Stimulated activated CD4-positive, alpha-beta T cell treated with anti-CD3 and anti-CD28 coated beads, Interleukin-15, amount 100 ng/mL, for 48 hours (primary cell): ENCODE measurements around the gene TM2D1.
"Not testable (repeated sequence)": the region's sequence is repeated elsewhere in the genome, so short reads cannot be mapped to it uniquely, and the experiment has no call there.

Experiments used
- DNase-seq, 2 donors: peaks; one replicate each; pipeline ENCODE4 v3.0.0-alpha.2; 2020; ENCODE audit warnings: low read depth in 2 of 2

TM2D1 gene

DNA sequence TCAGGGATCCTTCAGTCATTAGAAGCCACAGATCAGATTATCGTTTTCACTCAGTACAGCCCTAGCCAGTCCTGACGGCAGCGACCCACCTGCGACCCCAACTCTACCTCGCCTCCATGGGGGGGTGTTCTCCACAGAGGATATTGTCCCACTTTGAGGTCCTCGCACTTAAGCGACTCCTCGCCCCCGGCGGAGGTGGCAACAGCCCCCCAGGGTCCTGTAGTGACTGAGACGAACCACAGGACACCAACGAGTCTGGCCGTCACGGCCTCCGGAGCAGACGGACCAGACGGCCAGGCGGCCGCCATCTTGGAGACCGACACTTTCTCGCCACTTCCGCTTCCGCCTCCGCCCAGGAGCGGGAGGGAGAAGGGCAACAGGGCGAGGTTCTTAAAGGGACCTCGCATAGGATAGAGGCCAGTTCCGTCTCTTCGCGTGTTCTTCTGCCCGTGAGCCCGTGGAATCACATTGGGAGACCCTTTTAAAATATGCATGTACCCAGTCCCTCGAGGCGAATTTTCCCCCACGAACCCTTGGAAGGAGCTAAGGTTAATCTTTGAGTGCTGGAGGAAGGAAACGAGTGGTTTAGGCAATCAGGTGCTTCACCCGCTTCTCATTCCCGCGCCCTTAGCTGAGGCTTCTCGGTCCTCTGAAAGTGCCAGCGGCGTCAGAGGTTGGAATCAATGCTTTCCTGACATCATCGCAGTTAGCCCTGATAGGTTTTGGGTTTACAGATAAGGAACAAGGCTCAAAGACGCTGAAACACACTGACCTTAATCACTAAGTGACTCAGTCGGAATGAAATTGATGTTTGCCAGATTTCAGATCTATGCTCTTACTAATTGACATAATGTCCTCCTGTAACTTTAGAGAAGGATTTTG lies at the start of gene TM2D1:
Gene TM2D1, minus strand, starts transcription at position 329 of the 882 bp plus-strand sequence. Its CDS starts 21 bp downstream, at position 308.
- peak; percentile 77 for DNase-seq

- DNase-seq = no peak
Observed at GRCh38 chr1:61770131-61770530, 45.2 kb upstream of the TM2D1 start.

GRCh38 chr1:61757950-61758349 lies 33.0 kb upstream of the TM2D1 start:
- no peak for DNase-seq

- DNase-seq = no peak
Observed at GRCh38 chr1:61756773-61757172, 31.8 kb upstream of the TM2D1 start.

DNA sequence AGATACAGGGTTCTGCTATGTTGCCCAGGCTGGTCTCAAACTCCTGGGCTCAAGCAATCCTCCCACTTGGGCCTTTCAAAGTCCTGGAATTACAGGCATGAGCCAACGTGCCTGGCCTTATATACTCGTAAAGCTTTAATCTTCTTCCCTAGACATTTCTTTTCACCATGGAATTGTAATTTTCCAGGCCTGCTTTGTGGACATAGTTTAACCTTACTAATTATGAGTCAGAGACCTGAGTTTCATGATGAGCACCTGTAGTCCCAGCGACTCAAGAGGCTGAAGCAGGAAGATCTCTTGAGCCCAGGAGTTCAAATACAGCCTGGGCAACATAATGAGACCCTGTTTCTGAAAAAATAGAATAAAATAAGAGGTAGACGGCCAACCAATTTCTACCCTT lies 29.6 kb upstream of the TM2D1 start:
- no peak for DNase-seq

DNA sequence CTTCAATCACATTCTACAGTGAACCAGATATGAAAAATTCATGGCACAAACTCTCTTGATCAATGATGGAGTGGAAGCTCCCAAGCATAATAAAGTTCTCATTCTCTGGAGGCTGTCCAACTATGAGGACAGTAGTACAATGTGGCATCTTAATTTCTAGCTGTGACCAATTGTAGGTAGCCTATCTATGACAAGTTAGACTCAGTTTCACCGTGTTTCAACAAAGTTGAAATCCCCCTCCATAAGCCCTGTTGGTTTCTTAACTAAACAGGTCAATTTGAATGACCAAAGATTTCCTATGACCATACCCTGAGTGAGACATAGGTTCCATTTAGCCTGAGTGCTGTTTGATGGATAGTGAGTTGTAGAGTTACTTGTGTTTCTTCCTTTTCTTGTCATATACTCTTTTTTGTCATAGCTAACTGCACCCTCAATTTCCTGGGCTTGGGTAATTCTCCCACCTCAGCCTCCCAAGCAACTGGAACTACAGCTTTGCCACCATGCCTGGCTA lies 29.1 kb upstream of the TM2D1 start:
- no peak for DNase-seq

- DNase-seq = no peak
Observed at GRCh38 chr1:61752921-61753389, 28.0 kb upstream of the TM2D1 start.

GRCh38 chr1:61749574-61749973 lies 24.6 kb upstream of the TM2D1 start:
- no peak for DNase-seq

DNA sequence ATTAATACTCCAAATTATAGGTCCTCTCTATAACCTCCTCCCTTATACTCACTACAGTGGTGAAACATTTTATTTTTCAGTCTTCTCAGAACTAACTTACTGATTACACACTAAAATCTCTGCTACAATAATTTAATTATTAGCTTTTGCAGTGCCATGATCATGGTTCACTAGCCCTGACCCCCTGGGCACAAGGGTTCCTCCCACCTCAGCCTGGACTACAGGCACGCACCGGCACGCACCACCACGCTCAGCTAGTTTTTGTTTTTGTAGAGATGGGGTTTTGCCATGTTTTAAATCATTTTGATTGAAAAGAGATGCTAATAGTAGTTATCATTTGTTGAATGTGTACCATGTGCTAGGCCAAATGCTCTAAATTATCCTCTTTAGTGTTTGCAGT lies 23.6 kb upstream of the TM2D1 start:
- DNase-seq = no peak

DNA sequence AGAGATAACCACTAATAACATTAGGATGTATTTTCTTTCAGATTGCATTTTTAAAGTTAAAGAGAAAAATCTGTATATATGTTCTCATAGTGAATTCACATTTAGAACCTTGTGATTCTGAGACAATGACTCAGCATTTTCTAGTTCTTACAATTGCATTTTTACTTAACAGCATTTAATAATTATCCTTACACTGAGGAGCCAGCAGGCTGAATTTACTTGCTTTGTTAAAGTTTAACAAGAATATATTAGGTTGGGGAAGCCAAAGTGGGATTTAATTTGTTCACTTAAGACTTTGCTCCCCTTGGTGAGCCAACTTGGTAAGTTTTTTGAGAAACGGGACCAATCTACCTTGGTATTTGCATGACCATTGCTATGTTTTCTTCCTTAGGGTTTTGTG lies 21.9 kb upstream of the TM2D1 start:
- DNase-seq = no peak

GRCh38 chr1:61743716-61744580 lies 19.0 kb upstream of the TM2D1 start:
- DNase-seq = no peak

DNA sequence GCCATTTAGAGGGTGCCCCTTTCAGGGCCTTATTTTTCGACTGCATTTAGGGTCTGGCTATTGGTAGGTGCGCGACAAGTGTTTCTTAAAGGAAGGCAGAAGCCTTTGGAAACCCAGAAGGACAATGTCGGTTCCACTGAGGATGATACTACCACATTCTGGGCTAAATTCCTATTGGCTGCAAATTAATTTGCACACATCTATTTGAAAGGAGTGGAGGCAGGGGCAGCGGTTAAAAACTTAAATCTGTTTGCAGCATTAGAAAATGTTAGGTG lies 18.4 kb upstream of the TM2D1 start:
- DNase-seq = no peak

DNA sequence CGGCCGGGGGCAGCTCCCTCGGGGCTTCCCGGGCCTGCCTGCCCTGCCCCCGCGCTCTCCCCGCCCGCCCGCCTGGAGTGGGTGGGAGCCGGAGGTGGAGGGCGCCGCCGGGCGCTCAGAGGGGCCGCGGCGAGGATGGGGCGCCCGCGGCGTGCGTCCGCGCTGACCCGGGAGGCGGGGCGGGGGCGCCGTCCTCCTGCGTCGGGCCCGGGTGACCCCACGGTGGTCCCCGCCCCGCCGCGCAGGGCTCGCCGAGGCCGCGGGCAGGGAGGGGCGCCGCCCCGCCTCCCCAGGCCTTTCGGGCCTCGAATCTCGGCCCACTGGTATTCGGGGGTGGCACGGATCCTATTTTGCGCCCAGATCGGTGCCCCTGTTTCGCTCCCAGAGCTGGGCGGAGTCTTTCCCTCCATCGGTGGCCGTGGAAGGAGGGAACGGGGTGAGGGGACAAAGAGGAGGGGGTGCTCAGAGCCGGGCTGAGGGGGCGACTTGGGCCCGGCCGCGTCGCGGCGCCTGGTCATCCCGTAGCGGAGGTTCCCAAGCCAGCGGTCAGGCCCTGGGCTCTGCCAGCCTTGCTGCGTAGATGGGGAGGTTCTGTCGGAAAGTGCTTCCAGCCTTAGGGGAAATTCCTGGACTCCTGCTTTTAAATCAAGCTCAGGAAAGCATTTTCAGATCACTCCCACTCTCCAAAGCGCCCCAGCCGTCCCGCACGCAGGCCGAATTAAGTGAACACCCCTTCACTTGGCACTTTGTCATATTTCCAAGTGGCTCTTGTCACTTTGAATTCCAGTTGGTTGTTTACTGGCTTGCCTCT lies 17.9 kb upstream of the TM2D1 start:
- DNase-seq = no peak

DNA sequence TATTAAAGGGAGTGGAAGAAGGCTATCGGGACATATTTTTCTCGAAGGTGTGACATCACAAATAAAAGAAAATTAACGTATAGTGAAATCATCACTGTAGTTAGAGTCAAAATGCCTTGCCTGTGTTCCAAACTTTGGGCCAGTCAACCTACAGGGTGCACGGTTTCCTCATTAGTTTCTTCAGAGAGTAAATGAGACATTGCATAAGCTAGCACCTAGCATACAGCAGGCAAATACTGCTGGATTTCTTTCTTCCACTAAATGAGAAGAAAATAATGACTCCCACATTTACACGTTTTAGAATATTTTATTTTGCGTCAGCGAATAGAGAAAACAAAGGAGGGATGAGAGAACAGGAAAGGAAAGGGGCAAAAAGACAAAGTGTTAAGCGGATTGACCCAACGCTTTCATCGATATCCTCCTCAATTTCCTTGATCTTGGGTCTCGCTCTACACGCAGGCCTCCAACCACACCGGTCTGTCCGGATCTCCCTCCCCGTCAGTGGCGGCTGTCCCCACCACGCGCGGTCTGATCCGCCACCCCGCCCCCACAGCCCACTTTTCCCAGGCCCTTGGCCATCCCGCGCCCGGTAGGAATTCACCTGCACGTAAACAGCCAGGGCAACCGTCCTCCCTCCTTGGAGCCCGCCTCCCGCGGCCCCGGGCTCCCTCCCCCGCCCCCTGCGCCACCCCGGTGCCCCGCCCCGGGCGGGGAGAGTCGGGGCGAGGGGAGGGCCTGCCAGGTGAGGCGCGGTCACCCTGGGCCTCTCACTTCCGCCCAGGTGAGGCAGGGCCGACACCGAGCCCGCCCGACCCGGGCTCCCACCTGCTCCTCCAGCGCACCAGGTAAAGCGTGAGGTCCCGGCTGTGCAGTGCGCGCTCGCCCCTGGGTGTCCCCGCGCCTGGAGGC lies 17.0 kb upstream of the TM2D1 start, which contains the start of gene PATJ:
Gene PATJ, plus strand, starts transcription at position 770 of the 909 bp plus-strand sequence. CDS start 20,413 bp downstream, outside the sequence.
- DNase-seq = peak in 1 of 2 donors; percentile 48

DNA sequence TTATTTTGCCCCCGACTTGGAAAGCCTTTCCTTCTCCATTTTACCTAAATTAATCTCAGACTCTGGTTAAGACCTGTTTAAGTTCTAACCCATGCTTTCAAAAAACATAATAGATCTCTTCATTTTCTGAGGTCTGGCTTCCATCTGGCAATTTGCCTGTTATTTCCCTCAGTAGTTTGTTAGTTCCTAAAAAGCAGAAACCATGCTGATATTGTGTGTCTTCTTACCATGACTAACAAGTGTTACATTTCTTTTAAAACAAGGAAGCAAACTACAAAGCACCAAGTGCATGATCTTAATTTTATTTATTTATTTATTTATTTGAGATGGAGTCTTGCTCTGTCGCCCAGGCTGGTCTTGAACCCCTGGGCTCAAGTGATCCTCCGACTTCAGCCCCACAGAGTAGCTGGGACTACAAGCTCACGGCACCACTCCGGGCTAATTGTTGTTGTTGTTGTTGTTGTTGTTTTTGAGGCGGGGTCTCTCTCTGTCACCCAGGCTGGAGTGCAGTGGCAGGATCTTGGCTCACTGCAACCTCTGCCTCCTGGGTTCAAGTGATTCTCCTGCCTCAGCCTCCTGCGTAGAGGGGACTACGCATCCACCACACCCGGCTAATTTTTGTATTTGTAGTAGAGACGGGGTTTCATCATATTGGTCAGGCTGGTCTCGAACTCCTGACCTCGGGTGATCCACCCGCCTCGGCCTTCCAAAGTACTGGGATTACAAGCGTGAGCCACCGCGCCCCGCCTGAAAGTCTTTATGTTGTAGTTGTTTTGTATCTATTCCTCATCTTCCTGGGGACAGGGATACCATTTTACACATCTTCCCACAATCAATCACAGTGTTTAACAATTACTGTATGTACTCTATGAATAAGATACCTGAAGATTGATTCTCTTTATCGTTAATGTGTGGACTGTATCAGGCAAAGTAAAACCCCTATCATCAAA lies 16.1 kb upstream of the TM2D1 start:
- DNase-seq = no peak

DNA sequence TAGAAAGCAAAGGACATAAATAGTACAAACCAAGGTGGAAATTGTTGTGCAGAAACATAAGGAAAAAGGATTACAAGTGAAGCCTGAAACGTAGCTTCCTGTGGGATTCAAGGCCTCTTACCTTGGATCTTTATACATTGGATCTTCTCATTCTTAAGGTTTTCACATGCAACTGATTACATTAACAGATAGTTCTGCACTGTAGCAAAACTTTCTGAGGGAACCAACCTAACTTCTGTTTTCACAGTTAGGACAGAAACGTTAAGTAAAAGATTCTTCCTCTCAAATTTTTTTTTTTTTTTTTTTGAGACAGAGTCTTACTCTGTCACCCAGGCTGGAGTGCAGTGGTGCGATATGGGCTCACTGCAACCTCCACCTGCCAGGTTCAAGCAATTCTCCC lies 7.8 kb upstream of the TM2D1 start:
- no peak for DNase-seq

GRCh38 chr1:61730679-61731078 lies 5.7 kb upstream of the TM2D1 start:
- DNase-seq = not testable (repeated sequence)

DNA sequence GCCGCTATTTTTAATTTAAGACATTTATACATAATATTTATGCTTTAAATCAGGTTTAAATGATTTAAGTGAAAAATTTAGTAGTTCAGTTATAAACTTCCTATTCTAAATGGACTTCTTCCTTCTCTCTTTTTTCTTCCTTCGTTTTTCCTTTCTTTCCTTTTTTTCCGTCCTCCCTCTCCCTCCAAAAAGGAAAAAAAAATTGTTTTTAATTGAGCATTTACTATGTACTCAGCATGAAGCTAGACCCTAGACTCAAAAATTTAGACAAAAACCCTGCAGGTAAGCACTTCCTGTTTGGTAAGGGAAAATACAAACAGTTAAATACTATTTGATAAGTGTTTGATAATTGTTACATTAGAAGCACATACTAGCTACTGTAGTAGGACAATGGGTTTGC lies 2.6 kb upstream of the TM2D1 start:
- DNase-seq = no peak

DNA sequence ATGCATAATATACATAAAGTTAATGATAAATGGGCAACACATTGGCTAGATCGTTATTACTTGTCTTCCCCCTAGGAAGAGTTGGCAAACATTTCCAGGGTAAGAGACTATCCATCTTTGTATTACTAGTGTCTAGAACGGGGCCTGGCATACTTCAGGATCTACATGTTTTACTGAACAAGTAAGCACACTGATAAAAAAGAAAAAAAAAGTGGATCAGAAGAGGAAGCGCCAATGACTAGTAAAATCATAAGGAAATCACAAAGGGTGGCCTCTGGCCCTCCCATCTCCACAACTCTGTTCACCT lies 482 bp downstream of the TM2D1 start:
- no peak for DNase-seq
